Ovary (tissue), 9 donors: ENCODE data around the gene SHISA9. TPM values are rescaled to one million over a fixed set of nuclear protein-coding genes. Genes with fewer than 3 reads are reported as not detected.

Experiments used
- DNase-seq, 5 donors: peaks; one replicate each; pipeline ENCODE4 v3.0.0-alpha.2; 2019 to 2020
- H3K27ac ChIP-seq, 2 donors: fragments of 200-600 bp; one replicate each; pipeline versions ENCODE4 v1.5.1 to v1.8.0; 2019 to 2022
- H3K27me3 ChIP-seq: fragments of 200-600 bp; one replicate; pipeline ENCODE4 v1.8.0; 2022
- H3K36me3 ChIP-seq: fragments of 200-600 bp; sonication (generic); one replicate; pipeline ENCODE4 v1.5.1; 2019
- H3K4me1 ChIP-seq: one replicate; pipeline ENCODE4 v1.8.1; 2013; ENCODE audit warnings: mild to moderate bottlenecking, moderate library complexity; ENCODE audit not compliant: insufficient read depth
- H3K4me3 ChIP-seq: fragments of 200-600 bp; sonication (generic); one replicate; pipeline ENCODE4 v1.5.1; 2017
- H3K9me3 ChIP-seq, 2 donors: fragments of 200-600 bp in 1 of 2; sonication (generic) in 1 of 2; one replicate each; pipeline versions ENCODE4 v1.5.1 to v1.8.1; 2013 to 2019; ENCODE audit warnings: mild to moderate bottlenecking in 1 of 2, moderate library complexity in 1 of 2
- EP300 ChIP-seq: sonication (generic); formaldehyde crosslinking; IDR thresholded peaks from one replicate; pipeline ENCODE4 v1.6.1; 2017; ENCODE audit warnings: antibody characterized with exemption
- POLR2A ChIP-seq: fragments of 450-650 bp; IDR thresholded peaks from one replicate; pipeline ENCODE4 v1.6.1; 2017; ENCODE audit warnings: antibody characterized with exemption, mild to moderate bottlenecking, moderate library complexity
- WGBS, 3 donors: extraction: QIAGEN DNeasy Blood & Tissue Kit in 1 of 3; methylation state at CpG; one replicate each; pipeline versions ENCODE4 v1.1.5 to v1.1.7; 2013 to 2017; 5-methylcytosine and 5-hydroxymethylcytosine counted together
- intact Hi-C, 4 donors: fragments of 100-400 bp; cut with DNase I; formaldehyde crosslinking; loops; one replicate each; pipeline versions ENCODE4 v1.11.0 to v1.15.1; 2022 to 2023
- polyA plus RNA-seq, 2 donors: library from polyadenylated mRNA; stranded (reverse); fragments of 200-250 nt in 1 of 2; fragments of 350-450 nt in 1 of 2; fragmentation: Illumina TruSeq in 1 of 2; extraction: RNeasy Lipid Tissue Mini Kit (QIAGEN cat#74804) in 1 of 2; gene quantifications; one replicate each; pipeline ENCODE4 v1.2.3, GENCODE V29; 2013 to 2014
- total RNA-seq, 7 donors: library from RNA; depleted of rRNA in 2 of 7; stranded (reverse); fragments of >200 nt in 2 of 7; fragmentation: NEBNext Ultra II Directional in 3 of 7; extraction: Animal tissue kit (Norgen Biotek cat#: 25700) in 3 of 7; gene quantifications; one replicate each; pipeline versions ENCODE4 v1.1.0 to v1.2.4, GENCODE V29; 2016 to 2023
- TF ChIP-seq, protein P1 (sequence below), 3 donors: fragments of 450-650 bp in 2 of 3; fragments of 200-600 bp in 1 of 3; IDR thresholded peaks; one replicate each; pipeline versions ENCODE4 v1.5.1 to v1.8.0; 2016 to 2022; ENCODE audit warnings: antibody characterized with exemption in 3 of 3, mild to moderate bottlenecking in 1 of 3
- donor health status: DM: no; HTN: no; CAD: no; lungs with moderate emphysema.
- donor health status: DM: no; HTN: no; CAD: no.
- donor health status: Bipolar disorder and iron deficiency.
- donor health status: DM: yes; HTN: yes; CAD: no.
- donor health status: DM: no; HTN: no; CAD: no.
- donor health status: DM: yes; HTN: yes; CAD: no.

SHISA9 gene
- total and polyA plus RNA-seq, 9 donors: 0.03 to 0.47 (median 0.12) TPM; not detected in 3

- H3K27me3 ChIP-seq: no peaks in the 10 kb centered on the region
- no peak overlapping the region for H3K27ac ChIP-seq
- no peaks in the 10 kb centered on the region for H3K36me3 ChIP-seq
- no peaks in the 10 kb centered on the region for H3K9me3 ChIP-seq
- H3K4me1 ChIP-seq: peaks cover 1% of the 10 kb centered on the region
- WGBS, 3 donors: 16 to 18% (median 17%) methylated on average over 7 of the region's 7 CpGs
- TF ChIP-seq POLR2A (no peak), EP300 (no peak)
- TF ChIP-seq, protein P1, sequence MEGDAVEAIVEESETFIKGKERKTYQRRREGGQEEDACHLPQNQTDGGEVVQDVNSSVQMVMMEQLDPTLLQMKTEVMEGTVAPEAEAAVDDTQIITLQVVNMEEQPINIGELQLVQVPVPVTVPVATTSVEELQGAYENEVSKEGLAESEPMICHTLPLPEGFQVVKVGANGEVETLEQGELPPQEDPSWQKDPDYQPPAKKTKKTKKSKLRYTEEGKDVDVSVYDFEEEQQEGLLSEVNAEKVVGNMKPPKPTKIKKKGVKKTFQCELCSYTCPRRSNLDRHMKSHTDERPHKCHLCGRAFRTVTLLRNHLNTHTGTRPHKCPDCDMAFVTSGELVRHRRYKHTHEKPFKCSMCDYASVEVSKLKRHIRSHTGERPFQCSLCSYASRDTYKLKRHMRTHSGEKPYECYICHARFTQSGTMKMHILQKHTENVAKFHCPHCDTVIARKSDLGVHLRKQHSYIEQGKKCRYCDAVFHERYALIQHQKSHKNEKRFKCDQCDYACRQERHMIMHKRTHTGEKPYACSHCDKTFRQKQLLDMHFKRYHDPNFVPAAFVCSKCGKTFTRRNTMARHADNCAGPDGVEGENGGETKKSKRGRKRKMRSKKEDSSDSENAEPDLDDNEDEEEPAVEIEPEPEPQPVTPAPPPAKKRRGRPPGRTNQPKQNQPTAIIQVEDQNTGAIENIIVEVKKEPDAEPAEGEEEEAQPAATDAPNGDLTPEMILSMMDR (IDR thresholded peaks at IDR 0.05): no peak
- no peak for DNase-seq
- intact Hi-C loops: no loop called here
- H3K4me3 ChIP-seq: no peak overlapping the region
Observed at GRCh38 chr16:12900156-12900555, 1.2 kb upstream of the SHISA9 start.

DNA sequence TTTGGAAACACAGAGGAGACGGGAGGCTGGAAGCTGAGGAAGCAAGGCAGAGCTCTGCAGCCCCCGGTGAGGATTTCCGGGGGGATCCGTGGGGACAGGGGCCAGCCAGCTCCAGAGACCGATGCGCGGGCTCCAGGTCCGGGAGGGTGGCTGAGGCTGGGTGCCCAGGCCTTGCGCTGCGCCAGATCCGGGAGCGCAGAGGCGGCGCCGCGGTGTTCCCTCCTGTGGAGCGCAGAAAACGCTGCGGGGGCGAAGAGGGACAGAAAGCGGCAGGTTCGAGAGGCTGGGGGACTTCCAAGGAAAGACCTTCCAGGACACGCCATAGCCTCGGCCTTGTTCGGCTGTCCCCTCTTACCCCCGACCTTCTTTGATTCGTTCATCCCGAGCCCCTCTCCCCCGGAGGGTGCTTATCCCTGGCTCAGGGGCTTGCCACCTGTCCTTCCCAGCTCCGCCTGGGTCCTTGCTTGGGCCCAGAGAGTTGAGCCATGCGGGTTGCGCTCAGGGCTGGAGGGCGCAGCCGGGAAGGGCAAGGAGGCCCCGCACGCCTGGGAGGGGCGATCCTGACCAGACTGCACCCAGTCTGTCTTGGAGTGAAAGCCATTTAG, 697 bp upstream of the SHISA9 start:
- intact Hi-C loops: no loop called here
- WGBS, 3 donors: 1 to 2% (median 1%) methylated on average over 26 to 37 of the region's 37 CpGs
- Histone ChIP-seq H3K9me3 (no peaks in the 10 kb centered on the region), H3K4me3 (no peak overlapping the region), H3K27me3 (no peaks in the 10 kb centered on the region), H3K4me1 (peaks cover 1% of the 10 kb centered on the region), H3K36me3 (no peaks in the 10 kb centered on the region), H3K27ac (no peak overlapping the region)
- TF ChIP-seq EP300 (no peak), POLR2A (no peak)
- TF ChIP-seq, protein P1 (IDR thresholded peaks at IDR 0.05): no peak
- no peak for DNase-seq

- H3K36me3 ChIP-seq: no peaks in the 10 kb centered on the region
- H3K4me3 ChIP-seq: no peak overlapping the region
- DNase-seq: no peak
- no peak overlapping the region for H3K27ac ChIP-seq
- WGBS, 3 donors: 1 to 4% (median 2%) methylated on average over 24 to 30 of the region's 34 CpGs
- H3K27me3 ChIP-seq: no peaks in the 10 kb centered on the region
- peaks cover 1% of the 10 kb centered on the region for H3K4me1 ChIP-seq
- intact Hi-C loops: no loop called here
- H3K9me3 ChIP-seq: no peaks in the 10 kb centered on the region
- no peak for TF ChIP-seq POLR2A
Observed at GRCh38 chr16:12901204-12901596, 198 bp upstream of the SHISA9 start.

GRCh38 chr16:12902511-12903372, 1.3 kb downstream of the SHISA9 start:
- peaks cover 1% of the 10 kb centered on the region for H3K4me1 ChIP-seq
- DNase-seq: no peak
- intact Hi-C loops: no loop called here
- no peaks in the 10 kb centered on the region for H3K9me3 ChIP-seq
- H3K27me3 ChIP-seq: no peaks in the 10 kb centered on the region
- no peaks in the 10 kb centered on the region for H3K36me3 ChIP-seq
- no peak overlapping the region for H3K4me3 ChIP-seq
- WGBS, 3 donors: 1 to 2% (median 1%) methylated on average over 53 to 55 of the region's 55 CpGs
- H3K27ac ChIP-seq: no peak overlapping the region
- TF ChIP-seq, protein P1 (IDR thresholded peaks at IDR 0.05): no peak
- no peak for TF ChIP-seq EP300
- no peak for TF ChIP-seq POLR2A
